Neuron (in vitro differentiated cells): ENCODE results near the gene PRLHR.
"Not testable (repeated sequence)": the region's sequence is repeated elsewhere in the genome, so short reads cannot be mapped to it uniquely, and the experiment has no call there.

Experiments
- H2AFZ ChIP-seq: one replicate; pipeline ENCODE4 v1.6.1; 2013; ENCODE audit warnings: low read depth, mild to moderate bottlenecking, inconsistent platforms, low read length, moderate library complexity
- H3K27me3 ChIP-seq: one replicate; pipeline ENCODE4 v1.6.1; 2013; ENCODE audit warnings: low read length; ENCODE audit not compliant: insufficient read depth
- H3K36me3 ChIP-seq: one replicate; pipeline ENCODE4 v1.6.1; 2013; ENCODE audit warnings: low read length; ENCODE audit not compliant: insufficient read depth
- H3K4me1 ChIP-seq: one replicate; pipeline ENCODE4 v1.6.1; 2013; ENCODE audit warnings: low read length; ENCODE audit not compliant: insufficient read depth
- H3K4me3 ChIP-seq: 2 replicates; pipeline ENCODE4 v1.5.1; 2013; ENCODE audit warnings: mild to moderate bottlenecking, low read length, moderate library complexity
- H3K9me3 ChIP-seq: one replicate; pipeline ENCODE4 v1.6.1; 2013; ENCODE audit warnings: low read length

PRLHR gene

GRCh38 chr10:118595598-118596425 lies at the start of gene PRLHR:
Gene PRLHR, minus strand, starts transcription at chr10:118595648. Its CDS starts 404 bp downstream, at chr10:118595244.
- H3K27me3 ChIP-seq: peaks cover 37% of the 10 kb centered on the region
- no peak within 1 kb of the TSS for H2AFZ ChIP-seq
- H3K4me3 ChIP-seq: peak within 1 kb of the TSS; percentile 11

DNA sequence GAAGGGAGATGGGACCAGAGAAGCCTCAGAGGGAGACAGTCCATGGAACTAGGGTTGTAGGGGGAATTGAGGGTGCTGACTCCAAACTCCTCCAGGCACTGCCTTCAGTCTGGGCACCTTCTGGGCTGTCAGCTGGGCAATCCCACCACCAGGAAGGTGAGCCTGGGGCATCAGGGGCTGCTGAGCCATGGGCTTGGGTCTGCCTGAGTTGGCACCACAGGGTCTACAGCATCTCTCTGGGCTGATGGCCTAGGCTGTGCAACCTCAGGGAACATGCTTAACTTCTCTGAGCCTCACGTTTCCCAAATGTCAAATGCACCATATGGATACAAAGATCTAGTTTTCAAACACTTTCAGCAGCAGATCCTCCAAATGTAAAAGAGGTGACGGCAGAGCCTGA lies 46.8 kb upstream of the PRLHR start:
- Histone ChIP-seq H2AFZ (no peak overlapping the region), H3K4me1 (no peaks in the 10 kb centered on the region), H3K27me3 (peaks cover 4% of the 10 kb centered on the region), H3K9me3 (no peaks in the 10 kb centered on the region), H3K36me3 (no peaks in the 10 kb centered on the region), H3K4me3 (no peak overlapping the region)

More at GRCh38 chr10:118595598-118596425, at the start of gene PRLHR:
- H3K9me3 ChIP-seq: no peaks in the 10 kb centered on the region
- H3K4me1 ChIP-seq: peaks cover 16% of the 10 kb centered on the region
- no peaks in the 10 kb centered on the region for H3K36me3 ChIP-seq

DNA sequence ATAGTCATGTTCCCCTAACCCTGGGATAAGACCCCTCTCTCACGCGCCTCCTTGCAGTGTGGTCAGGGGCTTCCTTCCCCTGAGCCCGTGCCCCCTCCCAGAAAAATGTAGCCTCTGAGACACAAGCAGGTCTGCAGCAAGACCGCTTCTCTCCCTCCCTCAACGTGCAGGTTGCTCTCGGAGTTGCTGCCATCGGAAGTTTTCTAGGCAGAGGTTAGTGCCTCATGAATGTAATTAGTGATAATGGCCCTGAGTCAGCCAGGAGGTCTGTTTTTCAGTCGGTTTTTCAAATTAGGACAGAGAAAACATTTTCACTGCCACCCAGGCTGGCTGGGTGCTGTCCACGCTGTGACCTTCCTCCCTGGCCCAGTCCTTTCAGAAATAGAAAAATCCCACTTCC lies 43.2 kb upstream of the PRLHR start:
- H2AFZ ChIP-seq: no peak overlapping the region
- no peaks in the 10 kb centered on the region for H3K9me3 ChIP-seq
- H3K4me1 ChIP-seq: no peaks in the 10 kb centered on the region
- peaks cover 4% of the 10 kb centered on the region for H3K27me3 ChIP-seq
- H3K4me3 ChIP-seq: no peak overlapping the region
- no peaks in the 10 kb centered on the region for H3K36me3 ChIP-seq

DNA sequence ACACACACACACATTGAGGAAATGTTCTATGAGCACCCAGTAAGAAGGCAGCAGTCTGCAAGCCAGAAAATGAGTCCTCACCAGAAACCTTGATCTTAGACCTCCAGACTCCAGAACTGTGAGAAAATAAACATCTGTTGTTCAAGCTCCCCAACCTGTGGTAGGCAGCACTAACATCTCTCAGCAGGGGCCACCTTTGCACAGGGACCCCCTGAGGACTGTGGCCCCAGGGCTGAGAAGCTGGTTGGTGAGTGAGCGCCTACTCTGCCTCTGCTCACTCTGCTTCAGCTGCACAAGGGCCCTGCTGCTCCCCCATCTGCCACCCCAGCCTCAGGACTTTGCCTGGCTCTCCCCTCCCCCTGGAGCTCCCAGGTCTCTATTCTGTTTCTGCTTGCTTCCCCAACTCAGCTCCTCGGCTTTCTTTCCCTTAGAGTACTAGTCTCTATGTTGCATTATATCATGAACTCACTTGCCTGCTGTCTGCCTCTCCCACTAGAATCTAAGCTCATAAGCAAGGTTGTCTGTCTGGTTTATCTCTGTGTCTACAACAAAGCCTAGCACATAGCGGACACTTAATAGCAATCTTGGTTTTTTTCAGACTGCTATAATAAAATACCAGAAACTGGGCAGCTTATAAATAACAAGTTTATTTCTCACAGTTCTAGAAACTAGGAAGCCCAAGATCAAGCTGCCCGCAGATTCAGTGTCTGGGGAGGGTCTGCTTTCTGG lies 40.4 kb upstream of the PRLHR start:
- no peaks in the 10 kb centered on the region for H3K9me3 ChIP-seq
- no peak overlapping the region for H2AFZ ChIP-seq
- peaks cover 8% of the 10 kb centered on the region for H3K27me3 ChIP-seq
- no peaks in the 10 kb centered on the region for H3K4me1 ChIP-seq
- H3K36me3 ChIP-seq: no peaks in the 10 kb centered on the region
- H3K4me3 ChIP-seq: no peak overlapping the region

GRCh38 chr10:118633786-118634185 lies 38.3 kb upstream of the PRLHR start:
- Histone ChIP-seq H3K9me3 (no peaks in the 10 kb centered on the region), H3K27me3 (peaks cover 21% of the 10 kb centered on the region), H3K4me1 (no peaks in the 10 kb centered on the region), H3K36me3 (no peaks in the 10 kb centered on the region), H3K4me3 (no peak overlapping the region), H2AFZ (no peak overlapping the region)

DNA sequence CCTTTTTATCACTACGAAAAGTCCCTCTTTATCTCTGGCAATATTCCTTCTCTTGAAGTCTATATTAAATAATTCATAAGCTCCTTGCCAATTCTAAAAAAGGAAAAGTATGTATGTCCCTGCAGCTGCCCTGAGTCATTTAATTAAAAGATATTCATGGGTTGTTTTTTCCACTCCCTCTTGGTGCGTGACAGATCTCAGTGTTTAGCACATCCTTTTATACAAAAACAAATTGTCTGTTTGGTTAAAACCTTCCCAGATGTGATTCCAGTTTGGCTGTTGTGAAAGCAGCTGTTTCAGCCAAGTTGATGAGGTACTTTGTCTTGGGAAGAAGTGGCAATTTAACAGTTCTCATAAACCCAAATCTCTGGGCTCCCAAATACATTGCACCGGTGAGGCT lies 33.8 kb upstream of the PRLHR start:
- Histone ChIP-seq H3K4me1 (peaks cover 6% of the 10 kb centered on the region), H3K27me3 (peaks cover 25% of the 10 kb centered on the region), H2AFZ (no peak overlapping the region)

DNA sequence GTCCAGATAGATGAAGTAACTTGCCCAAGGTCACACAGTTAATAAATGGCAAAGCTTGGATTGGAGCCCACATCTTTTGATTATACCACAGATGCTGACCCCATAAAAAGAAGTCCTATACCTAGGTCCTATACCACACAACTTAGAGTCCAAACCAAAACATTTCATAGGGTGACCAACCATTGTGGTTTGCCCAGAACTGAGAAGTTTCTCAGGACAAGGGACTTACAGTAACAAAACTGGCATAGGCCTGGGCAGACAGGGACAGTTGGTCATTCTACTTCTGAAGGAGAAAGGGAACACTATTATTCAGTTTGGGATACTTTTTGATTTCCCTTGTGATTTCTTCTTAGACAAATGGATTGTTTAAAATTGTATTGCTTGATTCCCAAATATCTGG lies 32.9 kb upstream of the PRLHR start:
- Histone ChIP-seq H3K4me3 (no peak overlapping the region), H2AFZ (no peak overlapping the region), H3K27me3 (peaks cover 25% of the 10 kb centered on the region), H3K36me3 (no peaks in the 10 kb centered on the region), H3K4me1 (peaks cover 6% of the 10 kb centered on the region), H3K9me3 (no peaks in the 10 kb centered on the region)

More for the DNA sequence above, 33.8 kb upstream of the PRLHR start:
- no peak overlapping the region for H3K4me3 ChIP-seq
- no peaks in the 10 kb centered on the region for H3K9me3 ChIP-seq
- H3K36me3 ChIP-seq: no peaks in the 10 kb centered on the region

GRCh38 chr10:118626953-118627352 lies 31.5 kb upstream of the PRLHR start:
- Histone ChIP-seq H3K36me3 (no peaks in the 10 kb centered on the region), H3K4me3 (no peak overlapping the region), H3K27me3 (peaks cover 18% of the 10 kb centered on the region), H3K4me1 (peaks cover 6% of the 10 kb centered on the region), H3K9me3 (no peaks in the 10 kb centered on the region), H2AFZ (no peak overlapping the region)

DNA sequence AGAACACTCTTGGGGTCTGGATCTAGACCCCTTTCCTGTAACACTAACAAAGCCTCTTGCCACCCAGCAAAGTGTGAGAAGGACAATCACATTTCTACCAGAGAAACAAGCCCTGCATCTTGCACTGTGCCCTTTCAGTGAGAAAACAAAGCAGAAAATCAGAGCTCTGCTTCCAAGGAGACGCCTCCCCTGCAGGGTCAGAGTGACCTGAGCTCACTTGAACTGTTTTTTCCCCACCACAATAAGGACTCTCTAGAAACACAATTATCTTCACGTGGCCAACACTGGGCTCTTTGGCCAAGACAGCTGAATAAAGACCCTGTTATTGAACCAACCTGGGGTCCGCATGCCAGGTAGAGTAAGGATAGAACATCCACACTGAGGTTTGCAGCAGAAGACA lies 30.1 kb upstream of the PRLHR start:
- Histone ChIP-seq H3K9me3 (no peaks in the 10 kb centered on the region), H3K36me3 (no peaks in the 10 kb centered on the region), H3K27me3 (peaks cover 20% of the 10 kb centered on the region), H3K4me1 (peaks cover 6% of the 10 kb centered on the region), H2AFZ (no peak overlapping the region), H3K4me3 (no peak overlapping the region)

GRCh38 chr10:118624747-118625146 lies 29.3 kb upstream of the PRLHR start:
- H3K9me3 ChIP-seq: no peaks in the 10 kb centered on the region
- no peak overlapping the region for H3K4me3 ChIP-seq
- H3K4me1 ChIP-seq: peaks cover 6% of the 10 kb centered on the region
- no peaks in the 10 kb centered on the region for H3K36me3 ChIP-seq
- H3K27me3 ChIP-seq: peaks cover 12% of the 10 kb centered on the region
- H2AFZ ChIP-seq: no peak overlapping the region

GRCh38 chr10:118621304-118621942 lies 26.0 kb upstream of the PRLHR start:
- Histone ChIP-seq H3K4me1 (peaks cover 6% of the 10 kb centered on the region), H3K27me3 (peaks cover 7% of the 10 kb centered on the region), H3K9me3 (no peaks in the 10 kb centered on the region), H3K4me3 (no peak overlapping the region), H3K36me3 (no peaks in the 10 kb centered on the region), H2AFZ (no peak overlapping the region)

GRCh38 chr10:118613863-118614262 lies 18.4 kb upstream of the PRLHR start:
- H3K4me1 ChIP-seq, H3K27me3 ChIP-seq, H2AFZ ChIP-seq, H3K9me3 ChIP-seq, H3K36me3 ChIP-seq, H3K4me3 ChIP-seq: not testable (repeated sequence)

- peaks cover 3% of the 10 kb centered on the region for H3K27me3 ChIP-seq
- H3K4me3 ChIP-seq: no peak overlapping the region
- H3K4me1 ChIP-seq: no peaks in the 10 kb centered on the region
- no peaks in the 10 kb centered on the region for H3K36me3 ChIP-seq
- no peak overlapping the region for H2AFZ ChIP-seq
- H3K9me3 ChIP-seq: no peaks in the 10 kb centered on the region
These were observed 15.1 kb upstream of the PRLHR start for GRCh38 chr10:118610577-118610976.
